Measurements from ENCODE around the gene EYS.
"Not testable (repeated sequence)": the region's sequence is repeated elsewhere in the genome, so short reads cannot be mapped to it uniquely, and the experiment has no call there.

Gene EYS

GRCh38 chr6:63941747-63942470 is 1765.1 kb downstream of the EYS start:
- no peak overlapping the region for H3K27ac ChIP-seq
- no peak for DNase-seq (ENCODE audit: low spot score)

DNA sequence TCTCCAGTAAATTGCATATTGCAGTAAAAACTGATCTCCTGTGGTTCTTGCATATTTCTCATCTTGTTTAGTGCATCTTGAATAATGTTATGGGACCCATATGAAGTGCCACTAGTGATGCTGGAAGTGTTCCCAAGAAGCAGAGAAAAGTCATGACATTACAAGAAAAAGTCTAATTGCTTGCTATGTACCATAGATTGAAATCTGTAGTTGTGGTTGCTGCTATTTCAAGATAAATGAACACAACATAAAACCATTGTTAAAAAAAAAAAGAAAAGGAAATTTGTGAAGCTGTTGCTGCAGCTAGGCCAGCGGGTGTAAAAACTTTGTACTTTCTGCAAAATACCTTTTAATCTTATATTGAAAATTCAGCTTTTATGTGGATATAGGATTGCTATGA is 1767.0 kb downstream of the EYS start:
- Histone ChIP-seq H3K4me3 (no peak overlapping the region), H3K27ac (no peak overlapping the region)
- TF ChIP-seq, protein P1, sequence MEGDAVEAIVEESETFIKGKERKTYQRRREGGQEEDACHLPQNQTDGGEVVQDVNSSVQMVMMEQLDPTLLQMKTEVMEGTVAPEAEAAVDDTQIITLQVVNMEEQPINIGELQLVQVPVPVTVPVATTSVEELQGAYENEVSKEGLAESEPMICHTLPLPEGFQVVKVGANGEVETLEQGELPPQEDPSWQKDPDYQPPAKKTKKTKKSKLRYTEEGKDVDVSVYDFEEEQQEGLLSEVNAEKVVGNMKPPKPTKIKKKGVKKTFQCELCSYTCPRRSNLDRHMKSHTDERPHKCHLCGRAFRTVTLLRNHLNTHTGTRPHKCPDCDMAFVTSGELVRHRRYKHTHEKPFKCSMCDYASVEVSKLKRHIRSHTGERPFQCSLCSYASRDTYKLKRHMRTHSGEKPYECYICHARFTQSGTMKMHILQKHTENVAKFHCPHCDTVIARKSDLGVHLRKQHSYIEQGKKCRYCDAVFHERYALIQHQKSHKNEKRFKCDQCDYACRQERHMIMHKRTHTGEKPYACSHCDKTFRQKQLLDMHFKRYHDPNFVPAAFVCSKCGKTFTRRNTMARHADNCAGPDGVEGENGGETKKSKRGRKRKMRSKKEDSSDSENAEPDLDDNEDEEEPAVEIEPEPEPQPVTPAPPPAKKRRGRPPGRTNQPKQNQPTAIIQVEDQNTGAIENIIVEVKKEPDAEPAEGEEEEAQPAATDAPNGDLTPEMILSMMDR (IDR thresholded peaks at IDR 0.05): no peak
- no peak for DNase-seq (ENCODE audit: low spot score)

More at GRCh38 chr6:63941747-63942470, 1765.1 kb downstream of the EYS start:
- TF ChIP-seq, protein P1 (IDR thresholded peaks at IDR 0.05): no peak
- no peak overlapping the region for H3K4me3 ChIP-seq

GRCh38 chr6:63936399-63936798 is 1770.6 kb downstream of the EYS start:
- TF ChIP-seq, protein P1 (IDR thresholded peaks at IDR 0.05): no peak
- no peak for DNase-seq (ENCODE audit: low spot score)
- no peak overlapping the region for H3K4me3 ChIP-seq
- no peak overlapping the region for H3K27ac ChIP-seq

- Histone ChIP-seq H3K27ac (no peak overlapping the region), H3K4me3 (no peak overlapping the region)
- TF ChIP-seq, protein P1 (IDR thresholded peaks at IDR 0.05): no peak
- no peak for DNase-seq (ENCODE audit: low spot score)
Measured at GRCh38 chr6:63935732-63936131, 1771.3 kb downstream of the EYS start.

- not testable (repeated sequence) for H3K4me3 ChIP-seq; DNase-seq (ENCODE audit: low spot score); H3K27ac ChIP-seq
Measured at GRCh38 chr6:63933948-63934347, 1773.1 kb downstream of the EYS start.

DNA sequence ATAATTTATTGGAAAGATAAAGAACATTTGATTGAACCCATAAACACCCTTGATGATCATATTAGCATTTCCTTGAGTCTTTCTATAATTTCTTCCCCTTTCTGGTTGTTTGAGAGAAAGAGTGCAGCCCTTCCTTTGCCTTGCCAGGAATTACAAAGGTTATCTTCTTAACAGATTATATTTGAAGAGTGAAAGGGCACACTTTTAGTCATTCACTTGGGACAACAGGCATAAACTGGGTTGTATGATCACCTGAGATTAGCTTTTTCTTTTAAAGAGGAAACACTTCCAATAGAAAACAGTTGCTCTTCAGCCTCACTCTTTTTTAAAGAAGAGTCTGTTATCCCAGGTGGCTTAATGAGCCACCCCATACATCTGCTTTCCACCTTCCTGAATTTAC is 1776.2 kb downstream of the EYS start:
- Histone ChIP-seq H3K27ac (no peak overlapping the region), H3K4me3 (no peak overlapping the region)
- no peak for DNase-seq (ENCODE audit: low spot score)
- TF ChIP-seq, protein P1 (IDR thresholded peaks at IDR 0.05): no peak

- H3K27ac ChIP-seq: no peak overlapping the region
- TF ChIP-seq, protein P1 (IDR thresholded peaks at IDR 0.05): no peak
- no peak overlapping the region for H3K4me3 ChIP-seq
- DNase-seq (ENCODE audit: low spot score): no peak
Measured at GRCh38 chr6:63929111-63929510, 1777.9 kb downstream of the EYS start.
